GM19455 (cell line): ENCODE data around the gene FAM117A.

Source experiments
- ATAC-seq: cut with Tn5 transposase; IDR thresholded peaks from one replicate; pipeline ENCODE4 v1.9.1; 2021; ENCODE audit not compliant: unreplicated experiment

The FAM117A gene

DNA sequence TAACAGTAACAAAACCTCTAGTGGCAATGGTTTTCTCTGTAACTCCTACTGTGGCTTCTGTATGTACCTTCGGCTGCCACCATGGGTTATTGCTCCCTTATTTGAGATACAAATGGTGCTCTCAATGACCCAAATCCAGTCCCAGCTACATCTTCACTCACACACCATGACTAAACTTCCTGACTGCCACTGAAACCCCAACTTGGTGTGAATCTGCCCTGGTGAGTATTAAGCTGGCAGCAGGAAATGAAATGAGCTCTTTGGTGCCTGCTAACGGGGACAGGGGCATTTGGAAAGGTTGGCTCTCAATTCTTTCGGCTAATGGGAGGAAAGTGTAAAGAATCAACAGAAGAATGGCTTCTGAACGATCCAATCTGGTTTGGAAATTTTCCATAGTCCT lies 48.7 kb downstream of the FAM117A start:
- no peak for ATAC-seq

DNA sequence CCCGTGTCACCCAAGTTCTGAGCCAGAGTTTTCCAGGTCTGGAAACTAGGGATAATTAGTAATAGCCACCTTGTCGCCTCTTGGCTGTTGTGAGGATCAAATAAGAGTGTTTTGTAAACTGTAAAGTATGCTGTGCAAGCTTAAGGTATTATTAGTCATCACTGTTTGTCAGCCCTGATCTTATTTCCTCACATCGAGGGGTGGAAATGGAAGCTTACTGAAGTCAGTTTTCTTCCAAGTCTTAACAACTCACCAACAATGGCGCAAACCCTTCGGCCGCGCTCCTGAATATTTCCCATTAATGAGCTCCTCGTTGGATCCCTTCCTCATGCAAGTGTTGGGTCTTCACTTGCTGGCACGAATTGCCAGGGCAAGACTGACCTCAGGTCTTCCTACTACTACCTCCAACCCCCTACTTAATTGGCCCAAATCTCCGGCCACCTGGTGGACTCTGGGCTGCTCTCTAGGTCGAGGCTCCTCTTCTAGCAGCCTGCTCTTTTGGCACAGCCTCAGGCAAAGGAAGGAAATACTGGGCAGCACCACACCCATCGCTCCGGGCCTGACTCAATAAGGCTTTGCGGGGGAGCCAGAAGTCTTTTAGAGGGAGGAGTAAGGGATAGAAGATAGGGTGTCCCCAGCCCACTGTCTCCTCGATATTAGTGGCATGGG lies 55.3 kb downstream of the FAM117A start:
- no peak for ATAC-seq

DNA sequence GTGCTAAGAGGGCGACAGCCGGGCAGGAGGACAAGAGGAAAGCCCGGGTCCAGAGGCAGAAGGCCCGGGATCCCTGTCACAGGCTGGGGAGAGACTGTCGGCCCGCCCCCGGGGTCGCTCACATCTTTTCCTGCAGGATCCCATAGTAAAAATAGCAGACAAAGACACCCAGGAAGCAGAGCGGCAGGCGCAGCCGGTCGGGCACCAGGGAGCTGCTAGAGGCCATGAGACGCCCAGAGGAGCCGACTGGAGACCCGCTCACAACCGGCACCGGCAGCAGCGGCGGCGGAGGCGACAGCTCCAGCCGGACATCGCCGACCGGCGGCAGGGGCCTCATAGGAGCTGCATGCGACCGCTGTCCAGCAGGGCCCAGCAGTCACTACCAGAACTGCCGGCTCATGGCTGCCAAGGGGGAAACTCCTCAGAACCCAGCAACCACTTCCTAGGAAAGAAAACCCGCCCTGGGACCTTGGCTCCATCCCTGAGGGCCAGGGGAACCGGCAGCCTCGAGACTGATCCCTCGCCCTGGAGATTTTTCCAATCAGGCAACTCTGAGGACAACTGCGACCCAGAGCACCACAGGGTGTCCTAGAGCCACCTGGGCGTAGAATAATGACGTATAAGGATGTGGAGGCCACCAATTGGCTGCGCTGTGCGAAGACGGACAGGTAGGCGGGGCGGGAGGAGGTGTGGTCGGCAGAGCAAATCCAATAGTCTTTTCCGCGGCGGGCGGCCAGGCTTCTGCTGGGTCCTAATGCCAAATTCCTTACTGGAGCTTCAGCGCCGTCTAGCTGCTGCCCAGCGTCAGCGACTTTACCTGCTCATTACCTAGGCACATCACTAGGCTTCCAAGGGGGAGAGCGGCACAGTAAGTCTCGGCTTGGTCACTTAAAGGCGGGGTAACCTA lies 56.1 kb downstream of the FAM117A start, which contains the start of gene SLC35B1:
SLC35B1 (minus strand) TSS at position 357 of the 907 bp plus-strand sequence; CDS start at position 226, 131 bp downstream.
- peak; percentile 94 for ATAC-seq

DNA sequence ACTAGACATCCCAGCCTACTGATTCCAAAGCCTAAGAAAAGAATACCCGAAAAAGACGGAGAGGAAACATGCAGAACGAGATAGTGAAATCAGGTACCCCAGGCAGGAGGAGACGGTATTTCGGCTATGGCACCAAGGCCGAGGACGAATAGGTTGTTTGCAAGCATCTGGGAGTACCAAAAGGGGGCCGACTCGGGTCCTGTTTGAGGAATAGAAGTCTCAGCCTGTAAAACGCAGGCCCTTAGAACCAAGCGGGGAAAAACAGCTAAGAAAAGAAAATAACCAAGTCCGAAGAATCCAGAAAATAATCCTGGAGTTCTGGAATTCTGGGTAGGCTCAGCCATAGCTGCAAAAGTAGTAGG lies 56.7 kb downstream of the FAM117A start:
- no peak for ATAC-seq

DNA sequence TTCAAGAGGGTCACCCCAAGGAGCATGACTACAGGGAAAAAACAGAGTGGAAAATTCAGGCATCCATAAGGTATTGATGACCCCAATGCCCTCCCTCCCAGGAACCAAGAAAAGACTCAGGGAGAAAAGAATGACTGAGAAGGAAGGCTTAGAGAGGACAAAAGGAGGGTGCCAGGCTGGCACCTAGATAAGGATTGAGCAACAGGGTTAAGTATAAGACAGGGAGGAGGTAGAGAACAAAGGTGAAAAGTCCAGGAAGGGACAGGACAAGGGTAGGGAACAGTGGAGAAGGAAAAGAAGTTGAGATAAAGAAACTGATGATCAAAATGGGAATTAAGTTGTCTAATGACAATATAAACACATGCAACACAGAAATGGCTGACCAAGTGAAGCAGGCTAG lies 58.7 kb downstream of the FAM117A start:
- ATAC-seq, result no peak

DNA sequence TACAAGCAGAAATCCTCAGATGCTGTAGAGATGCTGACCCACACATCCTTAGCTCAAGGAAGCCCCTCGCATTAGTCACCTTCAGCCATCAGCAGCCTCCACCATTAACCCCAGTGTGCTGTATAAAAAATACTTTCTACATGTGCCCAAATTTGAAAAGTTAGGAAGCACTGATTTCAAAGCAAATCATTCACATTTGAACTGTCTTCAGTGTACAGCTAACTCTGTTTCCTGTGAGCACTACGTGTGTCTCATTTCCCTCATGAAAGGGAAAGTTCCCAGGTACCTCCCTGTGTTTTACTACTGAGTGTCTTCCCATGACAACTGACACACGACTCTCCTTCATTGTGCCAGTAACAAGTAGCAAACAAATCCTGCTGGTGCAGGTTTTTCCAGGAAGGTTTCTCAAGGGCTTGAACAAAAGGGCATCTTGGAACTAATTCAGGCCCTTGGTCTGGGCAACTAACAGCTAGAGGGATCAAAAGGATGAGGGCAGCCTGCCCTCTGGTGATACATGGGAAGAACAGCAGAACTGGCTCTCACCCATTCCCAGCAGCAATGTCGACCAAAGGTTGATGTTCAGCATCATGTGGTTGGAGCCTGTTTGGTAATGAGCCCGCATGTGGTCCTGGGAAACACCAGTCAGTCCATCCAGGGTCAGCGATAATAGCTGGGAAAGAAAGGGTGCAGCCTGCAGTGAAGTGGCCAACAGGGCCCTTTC lies 60.2 kb downstream of the FAM117A start:
- no peak for ATAC-seq

DNA sequence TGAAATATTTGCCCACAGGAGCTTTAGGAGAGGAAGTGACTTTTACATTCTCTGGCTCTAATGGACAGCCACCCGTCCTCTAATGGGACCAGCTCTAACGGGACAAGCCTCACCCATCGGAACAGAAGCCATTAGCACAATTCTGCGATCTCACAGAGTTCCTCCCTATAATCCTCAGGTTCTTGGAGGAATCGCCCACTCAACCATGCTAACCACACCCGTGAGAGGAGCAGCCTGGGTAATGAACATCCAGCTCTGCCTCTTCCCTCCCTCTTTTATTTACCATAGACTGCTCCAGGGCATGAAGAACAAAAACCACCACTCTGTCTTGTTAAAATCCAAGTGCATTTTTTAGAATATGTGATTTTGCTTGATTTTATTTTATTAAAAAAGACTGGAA lies 63.0 kb downstream of the FAM117A start:
- ATAC-seq, result no peak

DNA sequence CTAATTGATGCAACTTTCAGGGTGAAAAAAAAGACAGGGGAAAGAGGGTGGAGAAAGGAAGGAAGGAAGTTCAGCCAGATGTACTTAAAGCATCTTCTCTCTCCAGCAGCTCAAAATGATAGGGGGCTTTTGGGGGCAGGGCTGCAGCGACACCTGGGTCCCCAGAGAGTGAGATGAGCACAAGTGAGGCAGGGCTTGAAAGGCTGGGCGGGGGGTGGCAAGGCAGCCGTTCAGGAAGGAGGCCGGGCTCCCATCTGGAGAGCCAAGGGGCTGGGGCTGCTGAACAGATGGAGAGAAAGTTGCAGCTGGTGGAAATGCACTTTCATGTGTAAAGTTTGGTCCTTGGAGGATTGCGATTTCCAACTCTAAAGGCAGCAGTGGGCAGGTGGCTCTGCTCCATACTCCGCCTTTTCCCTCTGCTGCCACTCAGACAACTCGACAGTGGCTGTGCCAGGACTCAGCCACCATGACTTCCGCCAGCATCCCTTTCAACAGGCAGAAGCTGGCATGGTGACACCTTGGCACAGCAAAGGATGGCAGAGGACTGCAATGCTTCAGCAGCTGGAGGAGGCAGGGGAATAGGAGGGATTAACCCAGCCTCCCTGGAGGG lies 63.9 kb downstream of the FAM117A start:
- ATAC-seq, result no peak

DNA sequence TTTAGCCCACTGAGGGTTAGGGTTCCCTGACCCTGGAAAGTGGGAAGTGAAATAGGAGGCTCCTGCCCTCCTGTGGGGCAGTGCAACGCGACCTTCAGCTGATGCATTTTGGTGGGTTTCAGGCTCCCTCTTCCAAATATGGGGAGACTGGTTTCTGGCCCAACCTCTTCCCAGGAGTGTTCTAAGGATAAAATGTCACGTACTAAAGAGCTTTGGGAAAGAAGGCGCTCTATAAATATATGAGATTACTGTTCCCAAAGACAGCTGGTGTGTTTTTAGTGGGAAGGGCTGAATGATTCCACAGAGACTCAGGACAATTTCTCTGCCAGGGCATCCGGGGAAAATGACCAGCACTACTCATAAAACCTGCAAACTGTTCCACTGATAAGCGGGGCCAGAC lies 65.9 kb downstream of the FAM117A start:
- no peak for ATAC-seq

DNA sequence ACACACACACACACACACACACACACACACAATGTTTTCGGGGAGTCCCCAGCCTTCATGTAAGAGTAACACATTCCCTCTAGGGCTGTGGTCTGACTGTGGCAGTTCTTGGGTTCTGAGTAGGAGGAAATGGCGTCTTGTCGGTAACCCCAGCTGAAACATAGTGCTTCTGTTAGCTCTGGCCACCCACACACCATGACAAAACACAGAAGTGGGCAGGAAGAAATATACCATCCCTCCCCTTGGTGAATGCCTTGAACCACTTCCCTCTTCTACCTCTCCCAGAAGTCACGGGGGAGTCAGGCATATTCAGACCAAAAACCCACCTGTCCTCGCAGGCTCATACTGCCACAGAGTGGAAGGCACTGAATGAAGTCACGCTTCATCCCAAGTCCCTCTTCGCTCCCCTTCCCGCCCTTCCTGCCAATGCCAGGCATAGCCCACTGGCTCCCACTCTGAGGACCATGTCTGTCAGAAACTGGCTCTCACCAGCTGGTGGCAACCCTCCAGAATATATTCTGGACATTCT lies 67.6 kb downstream of the FAM117A start:
- no peak for ATAC-seq

DNA sequence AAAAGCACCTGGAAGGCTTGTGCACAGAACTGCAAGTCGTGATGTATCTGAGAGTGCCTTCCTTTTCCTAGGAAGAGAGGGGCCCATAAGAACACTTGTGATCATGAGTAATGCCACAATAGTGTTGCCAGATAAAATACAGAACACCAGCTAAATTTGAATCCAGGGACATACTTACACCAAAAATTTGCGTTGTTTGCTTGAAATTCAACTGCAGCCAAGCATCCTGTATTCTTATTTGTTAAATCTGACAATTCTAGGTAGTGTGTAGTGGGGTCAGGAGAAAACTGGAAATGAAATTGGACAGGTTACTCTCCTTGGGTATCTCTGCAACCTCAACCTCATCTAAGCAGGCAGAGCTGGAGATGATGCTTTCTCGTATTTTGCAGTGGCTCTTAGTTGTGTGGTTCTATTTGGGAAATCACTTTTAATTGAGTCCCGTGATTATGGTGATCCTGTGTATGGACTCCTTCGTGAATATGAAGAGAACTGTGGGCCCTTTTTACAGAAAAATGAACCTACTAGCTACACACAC lies 68.2 kb downstream of the FAM117A start:
- no peak for ATAC-seq

DNA sequence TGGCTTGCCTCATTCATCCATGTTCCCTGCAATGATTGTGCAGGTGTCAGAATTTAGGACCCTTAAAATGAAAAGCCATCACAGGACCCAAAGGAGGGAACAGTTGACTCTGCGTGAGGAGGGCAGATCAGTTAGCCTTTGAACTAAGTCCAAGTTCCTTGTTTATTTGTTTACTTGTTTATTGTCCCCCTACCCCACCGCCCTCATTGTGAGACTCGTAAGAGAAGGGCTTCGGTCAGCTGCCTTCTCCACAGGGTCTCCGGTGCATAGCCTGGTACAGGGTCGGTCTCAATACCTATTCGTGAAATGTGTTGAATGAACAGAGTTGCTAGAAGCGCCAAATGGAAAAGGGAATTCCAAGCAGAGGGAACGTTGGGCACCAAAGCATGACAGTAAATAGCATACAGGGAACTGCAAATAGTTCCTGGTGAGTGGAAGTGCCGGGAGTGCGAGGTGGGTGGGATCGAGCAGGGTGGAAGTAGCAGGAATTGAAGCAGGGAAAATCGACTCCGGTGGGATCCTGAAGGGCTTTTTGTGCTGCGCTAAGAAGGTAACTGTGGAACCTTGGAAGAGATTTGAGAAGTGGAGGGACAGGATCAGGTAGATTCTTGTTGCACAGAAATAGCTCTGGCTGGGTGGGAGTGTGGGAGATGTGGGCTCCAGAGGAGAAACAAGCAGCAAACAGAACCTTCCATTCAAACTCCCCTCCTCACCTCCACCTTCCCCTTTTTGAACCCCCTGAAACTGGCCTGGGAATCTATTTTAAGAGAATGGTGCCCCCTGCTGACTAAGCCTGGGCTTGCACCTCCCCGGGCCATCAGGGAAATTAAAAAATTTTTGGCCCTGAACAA lies 68.9 kb downstream of the FAM117A start:
- no peak for ATAC-seq

DNA sequence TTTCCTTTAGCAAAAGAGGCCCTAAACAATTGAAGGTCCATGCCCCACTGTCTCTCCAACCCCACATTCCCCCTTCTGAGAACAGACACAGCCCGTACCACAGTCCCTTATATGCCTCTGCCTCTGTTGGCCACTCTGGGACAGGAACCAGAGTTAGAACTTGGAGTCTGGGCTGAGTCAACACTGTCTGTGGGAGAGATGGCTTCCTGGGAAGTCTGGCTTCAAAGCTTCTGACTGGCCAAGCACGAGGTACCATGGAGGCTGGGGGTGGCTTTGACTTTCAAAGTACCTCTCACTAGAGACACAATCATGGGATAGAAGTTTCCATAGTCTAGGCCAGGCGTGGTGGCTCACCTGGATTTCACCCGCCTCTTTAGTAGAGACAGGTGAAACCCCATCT lies 71.2 kb downstream of the FAM117A start:
- no peak for ATAC-seq

DNA sequence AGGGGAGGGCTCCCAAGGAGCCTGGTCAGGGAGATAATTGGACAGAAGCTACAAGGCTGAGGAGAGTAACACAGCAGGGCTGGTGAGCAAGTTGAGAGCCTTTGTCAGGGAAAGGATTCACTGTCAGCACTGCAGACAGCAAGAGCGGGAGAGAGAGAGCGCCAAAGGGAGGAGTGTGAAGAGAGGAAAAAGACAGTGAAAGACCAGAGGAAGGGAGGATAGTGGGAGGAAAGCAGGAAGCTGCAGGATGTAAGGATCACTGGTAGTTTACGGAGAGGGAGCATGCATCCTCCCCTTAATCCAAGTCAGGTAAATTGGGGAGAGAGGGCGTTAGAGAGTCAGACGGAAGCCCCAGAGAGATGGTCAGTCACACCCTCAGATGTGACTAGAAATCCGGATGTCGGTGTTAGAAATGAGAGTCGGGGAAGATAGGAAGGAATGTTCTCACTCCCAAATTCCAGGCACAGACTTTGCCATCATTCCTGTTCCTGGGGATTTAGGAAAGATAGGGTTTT lies 72.2 kb downstream of the FAM117A start:
- no peak for ATAC-seq

DNA sequence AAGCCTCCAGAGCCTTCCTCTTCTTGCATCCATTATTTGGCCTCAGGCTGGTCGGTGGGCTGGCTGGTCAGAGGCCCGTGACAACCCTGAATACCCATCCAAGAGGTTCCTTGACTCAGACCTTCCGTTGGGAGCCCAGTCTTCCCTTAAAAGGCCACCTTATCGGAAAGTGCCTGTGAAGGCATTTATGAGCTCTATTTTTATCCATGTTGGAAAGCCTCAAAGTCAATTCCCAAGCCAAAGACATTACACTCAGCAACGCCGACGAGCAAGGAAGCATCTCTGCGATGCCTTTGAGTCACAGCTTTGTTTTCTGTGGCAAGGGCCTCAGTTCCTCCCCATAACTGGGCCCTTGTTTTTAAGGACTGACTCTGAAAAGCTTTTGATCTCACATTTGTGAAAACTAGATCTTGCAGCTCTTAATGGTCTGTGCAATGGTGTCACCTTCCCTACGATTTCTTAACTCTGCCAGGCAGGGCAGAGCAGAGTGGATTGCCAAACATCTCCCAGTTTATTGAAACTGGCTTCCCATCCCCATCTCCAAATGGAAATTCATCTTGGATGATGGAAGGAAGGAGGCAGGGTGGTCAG lies 72.8 kb downstream of the FAM117A start:
- ATAC-seq, result no peak

DNA sequence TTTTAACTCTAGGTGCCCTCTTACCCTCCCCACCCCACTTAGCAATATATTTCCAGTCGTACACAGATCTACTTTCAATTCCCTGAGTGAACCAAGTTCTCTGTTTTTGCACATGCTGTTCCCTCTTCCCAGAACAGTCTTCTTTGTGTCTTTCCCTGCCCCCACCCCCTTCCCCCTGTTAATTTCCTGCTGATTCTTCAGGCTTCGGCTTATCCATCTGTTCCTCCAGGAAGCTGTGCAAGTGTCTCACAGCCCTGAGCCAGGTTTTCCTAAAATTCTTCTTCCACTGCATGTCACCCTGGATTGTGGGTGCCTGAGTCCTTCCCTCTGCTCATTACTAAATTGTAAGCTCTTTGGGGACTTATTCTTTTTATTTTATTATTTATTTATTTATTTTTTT lies 73.7 kb downstream of the FAM117A start:
- no peak for ATAC-seq

DNA sequence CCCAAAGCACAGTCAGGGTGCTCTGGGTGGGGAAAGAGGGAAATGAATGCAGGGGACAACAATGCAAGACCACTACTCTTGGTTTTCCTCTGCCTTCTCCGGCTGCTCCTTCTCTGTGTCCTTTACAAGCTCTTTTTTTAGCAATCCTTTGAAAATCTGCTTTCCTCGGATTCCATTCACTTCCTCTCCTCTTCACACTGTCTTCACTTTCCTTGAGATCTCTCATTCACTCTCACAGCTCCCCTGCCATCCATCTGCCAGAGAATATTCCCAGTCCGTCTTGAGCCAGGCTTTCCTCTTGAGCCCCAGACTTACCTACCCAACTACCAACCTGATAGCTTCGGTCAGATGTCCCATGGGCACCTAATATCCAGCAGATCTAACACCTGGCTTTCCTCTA lies 75.1 kb downstream of the FAM117A start:
- no peak for ATAC-seq

DNA sequence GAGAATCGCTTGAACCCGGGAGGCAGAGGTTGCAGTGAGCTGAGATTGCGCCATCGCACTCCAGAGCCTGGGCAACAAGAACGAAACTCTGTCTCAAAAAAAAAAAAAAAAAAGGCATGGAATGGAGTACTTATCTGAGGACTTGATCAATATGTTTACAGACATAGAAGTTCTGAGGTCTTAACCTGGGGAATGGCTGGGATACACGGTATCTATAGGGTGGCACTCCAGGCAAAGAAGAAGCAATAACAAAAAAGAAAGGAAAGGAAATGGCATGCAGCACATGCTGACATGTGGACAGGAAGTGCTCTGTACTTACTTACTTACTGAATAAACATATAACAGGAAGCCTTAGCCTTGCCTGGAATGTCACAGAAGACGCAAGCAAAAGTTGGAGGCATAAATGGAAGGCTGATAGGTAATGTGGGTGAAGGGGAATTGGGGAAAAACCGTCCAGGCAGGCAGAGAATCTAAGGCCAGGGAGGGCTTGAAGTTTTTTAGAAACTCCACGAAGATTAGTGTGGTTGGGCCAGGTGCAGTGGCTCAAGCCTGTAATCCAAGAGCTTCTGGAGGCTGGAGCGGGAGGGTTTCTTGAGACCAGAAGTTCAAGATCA lies 75.9 kb downstream of the FAM117A start:
- ATAC-seq, result no peak
